HG02798 (cell line): Measurements from ENCODE around the gene WFDC8.

Experiments
- ATAC-seq: cut with Tn5 transposase; IDR thresholded peaks from one replicate; pipeline ENCODE4 v1.9.1; 2021; ENCODE audit warnings: mild to moderate bottlenecking; ENCODE audit not compliant: unreplicated experiment, poor library complexity

The WFDC8 gene

GRCh38 chr20:45550765-45551164, 28.3 kb downstream of the WFDC8 start:
- ATAC-seq: no peak

DNA sequence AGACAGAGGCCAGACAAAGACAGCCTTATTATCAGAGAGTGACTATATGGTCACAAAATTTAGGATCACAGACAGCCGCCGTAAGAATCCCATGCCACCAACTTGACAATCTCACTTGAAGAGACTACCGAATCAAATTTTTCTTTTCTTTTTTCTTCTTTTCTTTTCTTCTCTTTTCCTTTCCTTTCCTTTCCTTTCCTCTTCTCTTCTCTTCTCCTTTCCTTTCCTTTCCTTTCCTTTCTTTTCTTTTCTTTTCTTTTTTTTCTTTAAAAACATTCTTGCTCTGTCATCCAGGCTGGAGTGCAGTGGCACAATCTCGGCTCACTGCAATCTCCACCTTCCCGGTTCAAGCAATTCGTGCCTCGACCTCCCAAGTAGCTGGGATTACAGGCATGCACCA, 30.7 kb downstream of the WFDC8 start:
- ATAC-seq: no peak

DNA sequence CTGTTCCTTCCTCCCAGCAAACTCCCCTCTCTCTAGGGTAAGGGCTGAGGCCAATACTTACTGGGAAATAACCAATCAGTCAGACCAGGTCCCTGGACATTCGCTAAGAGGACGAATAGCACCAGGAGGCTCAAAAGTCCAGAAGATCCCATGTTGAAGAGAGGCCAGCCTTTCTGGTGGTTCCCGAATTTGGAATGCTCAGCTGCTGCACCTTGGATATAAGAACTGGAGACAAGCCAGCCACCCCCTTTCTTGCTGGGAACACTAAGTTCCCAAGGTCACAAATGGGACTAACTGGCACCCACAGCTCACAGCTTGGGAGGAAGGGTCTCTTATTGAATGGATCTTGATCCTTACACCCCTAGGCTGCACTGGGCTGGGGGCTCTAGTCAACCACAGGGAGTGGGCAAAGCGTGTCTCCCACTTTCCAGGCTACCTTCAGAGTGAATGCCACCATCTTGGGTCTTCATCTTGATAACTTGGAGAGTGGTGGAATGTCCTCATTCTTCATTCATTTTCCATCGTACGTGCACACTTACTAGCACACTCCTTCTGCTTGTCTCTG, 31.8 kb downstream of the WFDC8 start, which contains the start of gene EPPIN:
Gene EPPIN, minus strand, starts transcription at position 196 of the 565 bp plus-strand sequence. Its CDS starts 44 bp downstream, at position 152.
- no peak for ATAC-seq

- ATAC-seq: no peak
Measured at GRCh38 chr20:45545754-45546453, 33.2 kb downstream of the WFDC8 start.

DNA sequence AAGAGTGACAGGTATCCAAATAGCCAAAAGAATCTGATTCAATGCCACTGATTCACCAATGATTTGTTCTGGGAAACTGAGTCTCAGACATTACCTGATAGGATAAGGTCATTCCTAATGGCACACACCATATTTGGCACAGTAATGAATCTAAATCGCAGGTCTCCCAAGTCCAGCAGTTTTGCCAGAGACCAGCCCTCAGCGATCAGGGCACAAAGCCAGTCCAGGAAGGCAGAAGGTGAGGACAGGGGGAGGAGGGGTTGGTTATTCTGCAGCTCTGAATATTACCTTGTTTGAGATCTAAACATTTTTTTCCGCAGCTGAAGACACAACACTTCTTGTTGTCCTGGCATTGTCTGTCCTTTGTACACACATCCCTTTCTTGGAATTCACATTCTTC, 33.7 kb downstream of the WFDC8 start:
- ATAC-seq: no peak

DNA sequence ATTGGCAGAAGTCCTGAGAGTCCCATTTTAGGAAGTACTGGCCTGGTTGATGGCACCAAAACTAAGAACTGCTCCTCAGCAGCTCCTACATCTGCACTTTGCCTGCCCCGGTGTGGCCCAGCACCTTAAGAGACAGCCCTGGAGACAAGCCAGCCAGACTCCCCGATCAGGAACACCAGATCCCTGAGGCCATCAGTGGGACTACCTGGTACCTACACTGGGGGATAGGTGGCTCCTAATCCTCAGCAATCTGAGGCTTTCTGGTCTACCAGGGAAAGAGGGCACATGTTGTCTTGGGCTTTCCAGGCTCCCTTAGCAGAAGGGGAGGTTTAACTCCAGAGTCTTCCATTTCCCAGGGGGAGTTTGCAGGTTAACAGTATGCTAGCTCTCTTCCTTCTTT, 39.7 kb downstream of the WFDC8 start, which contains the start of gene WFDC6:
Gene WFDC6, minus strand, starts transcription at position 101 of the 400 bp plus-strand sequence. Its CDS starts 75 bp downstream, at position 26.
- ATAC-seq: no peak

DNA sequence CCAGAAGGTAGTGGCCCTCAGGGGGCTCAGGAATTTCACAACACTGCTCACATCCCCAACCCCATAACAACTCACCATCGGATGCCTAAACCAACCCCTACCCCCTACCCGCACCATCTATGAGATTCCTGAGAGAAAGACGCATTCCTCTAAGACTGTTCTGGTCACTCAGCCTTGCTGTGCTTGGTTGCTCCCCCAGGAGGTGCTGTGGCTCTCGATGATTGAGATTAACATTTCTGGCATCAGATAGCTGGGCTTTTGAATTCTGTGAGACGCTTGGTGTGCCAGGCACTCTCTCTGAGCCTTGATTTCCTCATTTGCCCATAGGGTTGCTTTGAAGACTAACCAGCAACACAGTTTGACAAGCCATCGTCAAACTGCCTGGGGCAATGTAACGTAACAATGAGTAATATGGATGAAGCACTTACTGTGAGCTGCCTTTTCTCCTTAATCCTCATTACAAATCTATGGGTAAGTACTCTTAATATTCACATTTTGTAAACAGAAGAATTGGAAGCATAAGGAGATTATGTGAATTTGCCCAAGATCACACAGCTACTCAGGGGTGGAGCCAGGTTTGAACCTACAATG, 40.8 kb downstream of the WFDC8 start:
- ATAC-seq: no peak

- no peak for ATAC-seq
Measured at GRCh38 chr20:45527294-45527693, 51.8 kb downstream of the WFDC8 start.

DNA sequence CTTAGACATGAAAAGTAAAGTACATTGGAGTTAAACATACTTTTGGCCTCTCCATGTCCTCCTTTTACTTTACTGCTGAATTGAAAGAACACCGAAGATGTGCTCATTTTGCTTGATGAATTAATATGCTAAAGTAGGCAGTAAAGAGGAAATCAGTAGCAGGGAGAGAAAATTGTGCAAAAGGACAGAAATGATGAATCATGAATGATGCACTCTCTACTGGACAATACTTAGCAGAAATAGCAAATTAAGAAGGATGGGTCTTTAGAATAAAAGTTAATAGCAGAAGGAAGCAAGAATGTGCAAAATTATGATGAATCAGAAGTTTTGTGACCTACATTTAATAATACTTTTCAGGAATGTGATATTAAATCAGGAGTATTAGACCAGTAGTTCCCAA, 55.3 kb downstream of the WFDC8 start:
- no peak for ATAC-seq

DNA sequence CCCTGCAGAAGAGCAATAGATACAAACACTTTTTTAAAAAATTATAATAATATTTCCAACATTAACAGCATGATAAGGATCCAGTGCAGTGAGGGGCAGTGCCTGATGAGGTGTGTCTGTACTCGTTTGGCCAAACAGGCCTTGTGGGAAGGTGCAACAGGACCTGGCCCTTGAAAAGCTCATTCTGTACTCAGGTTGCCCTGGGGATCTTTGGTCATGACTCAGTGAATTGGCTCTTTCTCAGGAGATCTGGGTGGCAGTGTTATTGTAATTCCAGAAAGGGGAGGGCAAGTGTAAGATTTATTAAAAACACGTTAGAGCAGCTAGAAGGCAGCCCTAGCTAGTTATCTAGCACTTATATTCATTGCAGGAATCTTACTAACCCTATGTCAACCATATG, 60.8 kb downstream of the WFDC8 start:
- no peak for ATAC-seq

DNA sequence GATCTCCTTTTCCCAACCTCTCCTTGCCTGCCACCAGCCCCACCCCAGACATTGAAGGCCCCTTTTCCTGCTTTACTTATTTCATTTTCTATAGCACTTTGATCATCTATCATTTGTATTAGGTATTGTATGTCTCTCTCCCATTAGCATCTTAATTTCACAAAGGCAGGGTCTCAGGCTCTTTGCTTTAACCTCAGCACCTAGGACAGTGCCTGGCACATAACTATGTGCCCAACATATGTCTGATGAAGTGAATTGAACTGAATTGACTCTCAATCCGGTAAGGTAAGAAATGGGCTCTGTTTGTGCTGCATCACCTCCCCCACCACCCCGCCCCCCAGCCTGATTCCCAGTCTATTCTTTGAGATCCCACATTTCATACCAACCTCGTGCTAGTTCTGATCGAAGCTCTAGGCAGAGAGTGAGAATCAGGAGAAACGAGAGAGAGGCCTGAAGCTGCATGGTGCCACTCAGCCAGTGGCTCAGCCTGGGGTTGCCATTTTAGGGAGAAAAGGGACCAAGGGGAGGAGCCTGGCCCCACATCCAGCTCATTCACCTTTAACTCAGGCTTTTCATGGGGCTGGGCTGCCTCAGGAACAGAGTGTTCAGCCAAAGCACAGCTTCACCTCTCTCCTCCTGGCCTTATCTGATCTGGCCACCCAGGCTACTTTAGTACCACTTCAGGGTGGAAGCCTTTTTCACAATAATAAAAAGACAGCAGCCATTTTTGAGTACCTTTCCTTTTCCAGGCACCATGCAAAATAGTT, 63.8 kb downstream of the WFDC8 start, which contains the start of gene SPINT3:
Gene SPINT3, minus strand, starts transcription at position 476 of the 767 bp plus-strand sequence. Its CDS starts 14 bp downstream, at position 462.
- ATAC-seq: no peak

DNA sequence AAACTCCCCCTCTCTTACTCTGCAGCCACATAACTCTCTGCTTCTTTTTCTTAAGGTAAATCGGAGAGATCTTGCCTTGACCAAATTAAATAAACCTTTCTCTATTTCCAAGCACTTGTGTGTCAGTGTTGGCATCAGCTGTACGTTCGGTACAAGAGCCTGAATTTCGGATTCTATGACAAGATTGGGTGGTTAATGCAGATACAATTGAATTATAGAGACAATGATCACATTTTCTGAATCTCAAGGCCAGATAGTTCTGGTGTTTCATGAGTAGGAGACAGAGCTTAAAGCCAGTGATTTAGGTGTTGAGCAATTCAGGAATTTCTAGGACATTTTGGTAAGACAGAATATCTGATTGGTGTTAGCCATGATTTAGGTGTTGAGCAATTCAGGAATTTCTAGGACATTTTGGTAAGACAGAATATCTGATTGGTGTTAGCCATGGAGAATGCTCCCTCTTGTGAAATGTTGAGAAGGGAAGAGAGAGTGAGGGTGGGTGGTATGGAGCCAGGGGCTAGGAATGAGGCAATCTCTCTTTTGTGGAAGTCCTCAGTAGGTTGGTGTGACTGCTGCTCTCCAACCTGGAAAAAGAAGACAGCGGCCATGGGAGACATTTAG, 68.7 kb downstream of the WFDC8 start:
- ATAC-seq: no peak

DNA sequence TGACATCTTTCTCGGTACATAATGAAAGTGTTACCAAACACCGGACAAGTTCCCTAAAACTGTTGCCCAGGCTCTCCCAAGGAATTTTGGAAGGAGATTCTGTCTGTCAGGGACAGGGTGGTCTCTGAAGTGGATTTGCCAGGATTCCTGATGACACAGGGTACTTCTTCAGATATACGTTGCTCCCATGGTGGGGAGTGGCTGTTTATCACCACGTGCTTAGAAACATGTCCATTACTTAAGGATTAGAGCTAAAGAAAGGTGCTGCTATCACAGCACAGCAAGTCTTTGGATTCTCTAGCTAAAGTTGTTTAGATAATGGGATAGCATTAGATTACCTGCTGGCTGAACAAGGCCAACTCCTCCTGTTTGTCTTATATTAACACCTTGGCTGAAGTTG, 70.0 kb downstream of the WFDC8 start:
- ATAC-seq: no peak

GRCh38 chr20:45508068-45508886, 70.8 kb downstream of the WFDC8 start:
- ATAC-seq: no peak

DNA sequence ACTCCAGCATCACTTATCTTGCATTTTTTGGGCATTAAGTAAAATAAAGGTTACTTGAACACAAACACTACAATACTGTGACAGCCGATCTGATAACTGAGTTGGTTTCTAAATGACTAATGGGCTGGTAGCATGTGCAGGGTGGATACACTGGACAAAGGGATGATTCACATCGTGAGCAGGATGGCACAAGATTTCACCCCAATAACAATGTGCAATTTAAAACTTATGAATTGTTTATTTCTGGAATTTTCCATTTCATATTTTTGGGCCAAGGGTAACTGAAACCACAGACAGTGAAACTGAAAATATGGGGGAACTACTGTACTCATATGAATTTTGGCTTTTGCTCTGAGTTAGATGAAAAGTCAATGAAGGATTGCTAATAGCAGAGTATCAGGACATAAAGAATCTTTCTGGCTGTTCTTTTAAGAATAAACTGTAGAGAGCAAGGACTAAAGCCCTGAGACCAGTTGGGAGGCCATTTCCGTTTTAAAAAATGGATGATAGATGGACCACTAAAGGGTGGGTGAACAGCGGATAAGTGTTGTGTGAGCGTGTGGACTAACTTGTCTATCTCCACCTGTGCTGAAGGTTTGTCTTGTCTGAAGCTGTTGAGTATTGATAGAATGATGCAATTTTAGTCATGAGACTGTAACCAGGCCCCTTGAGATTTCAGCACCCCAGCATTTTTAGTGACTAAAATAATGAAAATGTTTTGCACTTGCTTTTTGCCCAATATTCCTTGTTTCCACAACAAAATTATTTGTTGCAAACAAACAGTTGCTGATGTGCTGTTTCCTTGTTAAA, 71.9 kb downstream of the WFDC8 start:
- ATAC-seq: no peak

GRCh38 chr20:45506398-45506797, 72.7 kb downstream of the WFDC8 start:
- no peak for ATAC-seq

DNA sequence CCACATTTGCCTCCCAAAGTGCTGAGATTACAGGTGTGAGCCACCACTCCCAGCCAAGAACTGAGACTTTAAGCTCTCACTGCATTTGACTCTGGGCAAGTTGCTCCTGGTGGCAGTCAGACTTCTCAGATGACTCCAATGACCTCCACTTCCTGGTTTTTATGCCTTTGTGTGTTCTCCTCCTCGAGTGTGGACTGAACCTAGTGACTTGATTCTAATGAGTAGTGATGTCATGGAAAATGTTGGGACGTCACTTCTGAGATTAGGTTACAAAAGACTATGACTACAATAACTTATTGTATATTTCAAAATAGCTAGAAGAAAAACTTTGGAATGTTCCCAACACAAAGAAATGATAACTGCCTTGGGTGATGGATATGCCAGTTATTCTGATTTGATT, 75.7 kb downstream of the WFDC8 start:
- ATAC-seq: no peak

DNA sequence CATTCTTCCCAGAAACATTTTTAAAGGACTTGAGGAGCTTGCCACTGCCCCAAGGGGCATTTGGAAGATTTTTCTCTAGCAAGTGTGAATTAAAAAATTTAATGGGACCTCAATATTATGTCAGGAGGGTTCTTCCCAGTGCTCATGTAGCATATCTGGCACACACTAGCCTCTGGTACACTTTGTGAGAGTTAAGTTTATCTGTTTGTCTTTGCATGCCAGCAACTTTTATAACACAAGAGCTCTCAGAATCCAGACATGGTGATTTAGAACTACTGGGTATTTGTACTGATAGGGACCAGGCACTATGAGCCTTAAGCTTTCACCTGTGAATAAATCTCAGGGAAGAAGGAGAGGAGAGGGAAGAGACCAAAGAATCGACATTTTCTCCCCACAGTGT, 76.5 kb downstream of the WFDC8 start:
- no peak for ATAC-seq
